GM12878 (cell line): Measurements from ENCODE around the gene TIGD2.

Experiments
- CEBPB ChIP-seq, 2 experiments: fragments of 150-350 bp in 1 of 2; IDR thresholded peaks; 2 replicates each; pipeline ENCODE4 v1.6.1; 2012 to 2014; ENCODE audit warnings: low read depth in 2 of 2, low read length in 2 of 2, borderline replicate concordance in 1 of 2, inconsistent platforms in 1 of 2
- CTCF ChIP-seq, 3 experiments: IDR thresholded peaks in 2 of 3; conservative IDR thresholded peaks in 1 of 3; 2 replicates each; pipeline ENCODE4 v1.5.1; 2011; ENCODE audit warnings: low read depth in 3 of 3, low read length in 3 of 3, mild to moderate bottlenecking in 3 of 3, control low read depth in 2 of 3, moderate library complexity in 2 of 3, inconsistent platforms in 1 of 3, mixed read lengths in 1 of 3; ENCODE audit not compliant: control insufficient read depth in 2 of 3, insufficient read depth in 1 of 3; ENCODE audit errors: extremely low read depth in 1 of 3
- EGR1 ChIP-seq, 2 experiments: IDR thresholded peaks; 1 replicate in 1 of 2; 2 replicates in 1 of 2; pipeline ENCODE4 v1.6.1; 2011 to 2012; ENCODE audit warnings: low read depth in 2 of 2, low read length in 2 of 2, borderline replicate concordance in 1 of 2, mild to moderate bottlenecking in 1 of 2, moderate library complexity in 1 of 2
- NRF1 ChIP-seq: conservative IDR thresholded peaks from 2 replicates; pipeline ENCODE4 v1.6.1; 2011; ENCODE audit warnings: mild to moderate bottlenecking, low read depth, low read length, improper control_type of control experiment
- PAX8 ChIP-seq: fragments of 450-650 bp; IDR thresholded peaks from 2 replicates; pipeline ENCODE4 v1.6.1; 2017; ENCODE audit warnings: mild to moderate bottlenecking, moderate library complexity
- POLR2AphosphoS2 ChIP-seq: IDR thresholded peaks from 2 replicates; pipeline ENCODE4 v1.6.1; 2011; ENCODE audit warnings: low read depth, mild to moderate bottlenecking, low read length, improper control_type of control experiment, moderate library complexity
- POLR2AphosphoS5 ChIP-seq: IDR thresholded peaks from 2 replicates; pipeline ENCODE4 v1.6.1; 2011; ENCODE audit warnings: mild to moderate bottlenecking, low read length, inconsistent platforms
- PRDM15 ChIP-seq: fragments of 450-650 bp; formaldehyde crosslinking; IDR thresholded peaks from 2 replicates; pipeline ENCODE4 v1.4.0; 2020; ENCODE audit warnings: mild to moderate bottlenecking, moderate library complexity
- REST ChIP-seq: IDR thresholded peaks from 2 replicates; pipeline ENCODE4 v1.6.1; 2012; ENCODE audit warnings: mild to moderate bottlenecking, low read depth, low read length
- TARDBP ChIP-seq: IDR thresholded peaks from 2 replicates; pipeline ENCODE4 v1.6.1; 2016; ENCODE audit warnings: borderline replicate concordance
- ZSCAN29 ChIP-seq: fragments of 450-650 bp; IDR thresholded peaks from 2 replicates; pipeline ENCODE4 v1.6.1; 2017; ENCODE audit warnings: mild to moderate bottlenecking, moderate library complexity

- TF ChIP-seq TARDBP (no peak), CTCF (IDR thresholded peaks at IDR 0.05 in 2 of 3, conservative IDR thresholded peaks at IDR 0.05 in 1 of 3; ENCODE audit: control insufficient read depth in 2 of 3, extremely low read depth in 1 of 3, insufficient read depth in 1 of 3, low read depth in 3 of 3, low read length in 3 of 3) (no peak), NRF1 (no peak), POLR2AphosphoS5 (no peak), REST (no peak), PAX8 (no peak), POLR2AphosphoS2 (no peak), PRDM15 (CRISPR knock-in tag) (no peak), ZSCAN29 (no peak), CEBPB (IDR thresholded peaks at IDR 0.05; ENCODE audit: borderline replicate concordance in 1 of 2, low read depth in 2 of 2, low read length in 2 of 2) (no peak), EGR1 (IDR thresholded peaks at IDR 0.05; ENCODE audit: borderline replicate concordance in 1 of 2, low read depth in 2 of 2, low read length in 2 of 2) (no peak)
Observed at GRCh38 chr4:89123451-89123851, 12.1 kb downstream of the TIGD2 start.
